NOMO-1 treated with DMSO at 0.1 percent for 48 hours (cell line): ENCODE data around the gene SPEF2.
"Not testable (repeated sequence)": the region's sequence is repeated elsewhere in the genome, so short reads cannot be mapped to it uniquely, and the experiment has no call there.

Experiments used
- DNase-seq: peaks from one replicate; lab custom pipeline; 2025; ENCODE audit not compliant: unreplicated experiment; lab: John Stamatoyannopoulos, UW

Gene SPEF2

DNA sequence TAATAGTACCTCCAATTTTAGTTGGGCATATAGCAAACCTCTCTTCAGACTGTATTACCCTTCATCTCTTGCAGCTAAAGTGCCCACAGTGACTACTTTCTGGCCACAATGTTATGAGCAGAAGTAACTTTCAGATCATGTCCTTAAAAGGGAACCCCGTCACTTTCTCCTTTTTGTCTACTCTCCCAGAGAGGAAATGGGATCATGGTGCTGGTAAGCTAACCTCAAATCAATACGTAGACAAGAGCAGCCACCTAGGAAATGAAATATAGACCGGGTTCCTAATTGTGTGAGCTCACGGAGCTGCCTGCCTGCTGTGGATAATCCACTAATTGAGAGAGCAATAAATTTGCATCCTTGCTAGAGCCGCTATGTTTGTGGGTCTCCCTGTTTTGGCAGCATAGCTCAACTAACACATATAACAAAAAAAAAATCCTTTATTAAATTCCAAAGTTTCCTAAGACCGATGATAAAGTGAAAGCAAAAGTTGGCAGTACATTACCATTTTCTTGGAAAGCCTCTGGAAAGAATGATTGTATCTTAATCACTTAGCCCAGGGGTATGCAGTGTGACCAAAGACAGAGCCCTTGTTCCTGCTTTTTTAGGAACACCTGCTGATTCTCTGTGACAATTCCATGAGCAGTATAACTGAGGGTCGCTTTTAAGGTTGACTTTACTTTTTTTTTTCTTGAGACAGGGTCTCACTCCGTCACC is 233.5 kb downstream of the SPEF2 start:
- DNase-seq: no peak

DNA sequence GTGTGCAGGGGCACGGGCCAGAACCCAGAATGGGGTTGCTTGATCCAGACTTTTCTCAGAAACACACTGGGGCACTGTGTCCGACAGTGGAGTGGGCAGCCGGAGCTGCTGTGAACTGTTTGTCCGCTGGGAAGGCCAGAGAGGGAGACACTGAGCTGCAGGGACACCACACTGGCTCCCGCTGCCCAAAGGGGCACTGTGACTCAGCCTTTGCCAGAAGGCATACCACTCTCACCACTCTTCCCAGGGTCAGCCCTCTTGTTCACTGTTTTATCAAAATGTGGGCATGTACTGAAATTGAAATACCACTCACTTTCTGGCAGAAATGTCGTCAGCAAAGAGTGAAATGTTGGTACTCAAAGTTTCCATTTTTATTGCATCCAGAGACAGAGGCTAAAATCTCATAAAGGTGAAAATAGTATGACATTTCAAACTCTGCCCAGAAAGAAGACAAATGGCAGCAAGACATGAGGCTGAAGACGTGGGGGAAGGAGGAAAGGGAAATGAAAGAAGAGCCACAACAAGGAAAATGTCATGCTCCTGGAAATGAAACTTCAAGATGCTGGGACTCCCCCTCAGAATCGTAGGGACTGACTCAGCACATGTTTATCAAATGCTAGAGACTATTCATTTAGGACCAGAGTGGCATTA is 234.5 kb downstream of the SPEF2 start:
- DNase-seq: peak; percentile 54

DNA sequence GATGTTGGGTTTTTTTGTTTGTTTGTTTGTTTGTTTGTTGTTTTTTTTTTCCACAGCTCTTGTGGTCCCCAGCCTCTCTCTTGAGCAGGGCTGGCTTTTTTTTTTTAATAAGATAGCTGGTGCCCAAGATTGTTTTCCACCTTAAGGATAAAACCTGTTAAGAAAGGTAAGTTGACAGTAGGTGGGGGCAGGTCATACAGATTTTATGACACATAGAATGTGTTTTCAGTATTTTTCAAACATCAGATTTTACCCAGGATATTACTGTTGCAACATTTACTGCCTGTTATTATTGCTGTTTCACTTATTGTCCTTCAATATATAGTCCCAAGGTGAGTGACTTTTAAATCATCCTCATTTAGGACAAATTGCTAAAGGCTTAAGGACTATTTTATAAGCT is 235.1 kb downstream of the SPEF2 start:
- DNase-seq: no peak

DNA sequence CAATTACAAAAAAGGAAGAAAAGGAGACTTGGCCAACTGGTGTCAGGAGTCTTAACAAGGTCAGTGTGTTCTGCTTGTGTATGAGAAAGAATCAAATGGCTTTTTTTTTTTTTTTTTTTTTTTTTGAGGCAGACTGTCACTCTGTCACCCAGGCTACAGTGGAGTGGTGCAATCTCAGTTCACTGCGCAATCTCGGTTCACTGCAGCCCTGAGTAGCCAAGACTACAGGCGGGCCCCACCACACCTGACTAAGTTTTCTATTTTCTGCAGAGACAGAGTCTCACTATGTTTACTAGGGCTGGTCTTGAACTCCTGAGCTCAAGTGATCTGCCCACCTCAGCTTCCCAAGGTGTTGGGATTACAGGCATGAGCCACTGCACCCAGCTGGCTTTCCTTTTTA is 236.0 kb downstream of the SPEF2 start:
- peak; percentile 32 for DNase-seq

DNA sequence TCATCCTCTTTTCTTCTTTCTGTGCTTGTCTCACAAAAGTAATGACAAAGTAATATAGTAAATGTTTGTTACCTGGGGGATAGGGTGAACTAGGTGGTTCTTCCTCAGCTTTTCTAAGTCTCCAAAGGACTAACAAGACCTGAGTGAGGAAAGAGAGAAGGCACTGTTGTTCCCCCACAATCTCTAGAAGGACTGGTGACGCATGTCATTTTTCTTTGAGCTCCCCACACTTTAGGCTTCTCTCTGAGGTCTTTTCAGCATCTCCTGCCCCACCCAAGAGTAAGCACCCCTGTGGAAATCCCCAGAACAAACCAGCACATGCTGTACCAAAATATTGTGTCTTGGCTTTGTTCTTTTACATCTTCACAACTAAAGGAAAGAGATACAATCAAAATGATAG is 236.6 kb downstream of the SPEF2 start:
- no peak for DNase-seq

DNA sequence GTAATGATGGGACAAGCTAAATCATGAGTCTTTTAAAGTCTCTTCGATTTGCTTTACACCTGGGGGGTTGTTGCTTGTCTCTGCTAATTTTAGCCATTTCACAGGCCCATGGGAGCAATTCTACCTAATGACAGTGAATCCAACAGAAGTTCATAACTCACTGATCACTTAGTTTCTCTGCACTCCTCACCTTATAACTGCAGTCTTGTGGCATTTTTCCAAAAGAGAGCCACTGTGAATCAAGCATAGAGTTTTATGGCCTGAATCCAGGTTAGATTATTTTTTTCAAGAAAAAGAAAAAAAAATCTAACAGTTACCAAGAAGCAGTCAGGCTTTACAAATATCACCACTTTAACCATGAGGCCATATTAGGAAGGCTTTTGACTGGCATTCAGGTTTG is 237.5 kb downstream of the SPEF2 start:
- no peak for DNase-seq

DNA sequence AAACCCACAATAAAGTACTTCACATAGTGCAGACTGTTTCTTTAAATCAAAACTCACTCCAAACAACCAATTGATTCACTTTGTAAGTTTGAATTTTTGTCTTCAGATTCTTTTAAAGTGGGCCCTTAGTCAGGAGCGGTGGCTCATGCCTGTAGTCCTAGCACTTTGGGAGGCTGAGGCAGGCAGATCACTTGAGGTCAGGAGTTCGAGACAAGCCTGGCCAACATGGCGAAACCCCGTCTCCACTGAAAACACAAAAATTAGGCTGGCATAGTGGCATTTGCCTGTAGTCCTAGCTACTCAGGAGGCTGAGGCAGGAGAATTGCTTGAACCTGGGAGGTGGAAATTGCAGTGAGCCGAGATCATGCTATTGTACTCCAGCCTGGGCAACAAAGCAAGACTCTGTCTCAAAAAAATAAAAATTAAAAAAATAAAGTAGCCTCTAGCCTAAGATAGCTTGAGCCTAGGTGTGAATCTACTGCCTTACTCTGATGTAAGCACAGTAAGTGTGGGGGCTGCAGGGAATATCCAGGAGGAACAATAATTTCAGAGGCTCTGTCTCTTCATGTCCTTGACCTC is 238.6 kb downstream of the SPEF2 start:
- not testable (repeated sequence) for DNase-seq

DNA sequence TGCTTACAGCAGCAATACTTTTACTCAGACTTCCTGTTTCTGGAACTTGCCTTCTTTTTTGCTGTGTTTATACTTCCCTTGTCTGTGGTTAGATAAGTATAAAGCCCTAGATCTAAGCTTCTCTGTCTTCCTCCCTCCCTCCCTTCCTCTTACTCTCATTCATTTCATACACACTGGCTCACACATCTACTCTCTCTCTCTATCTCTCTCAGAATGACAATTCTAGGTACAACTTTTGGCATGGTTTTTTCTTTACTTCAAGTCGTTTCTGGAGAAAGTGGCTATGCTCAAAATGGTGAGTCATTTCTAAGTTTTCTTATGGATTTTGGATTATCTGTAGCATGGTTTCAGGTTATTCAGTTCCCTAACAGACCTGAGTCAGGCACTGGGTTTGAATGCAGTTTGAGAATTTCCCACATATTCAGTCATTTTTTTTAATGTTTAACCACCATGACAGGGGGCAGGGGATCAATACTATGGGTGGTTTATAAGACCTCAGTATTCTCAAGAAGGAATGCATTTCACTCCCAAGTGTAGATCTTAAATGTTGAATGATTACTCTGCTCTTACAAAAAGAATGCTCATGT is 239.2 kb downstream of the SPEF2 start, which contains the start of gene IL7R:
TSS of gene IL7R (plus strand) at position 127 of the 587 bp plus-strand sequence. CDS start at position 214, 87 bp downstream.
- peak; percentile 93 for DNase-seq

DNA sequence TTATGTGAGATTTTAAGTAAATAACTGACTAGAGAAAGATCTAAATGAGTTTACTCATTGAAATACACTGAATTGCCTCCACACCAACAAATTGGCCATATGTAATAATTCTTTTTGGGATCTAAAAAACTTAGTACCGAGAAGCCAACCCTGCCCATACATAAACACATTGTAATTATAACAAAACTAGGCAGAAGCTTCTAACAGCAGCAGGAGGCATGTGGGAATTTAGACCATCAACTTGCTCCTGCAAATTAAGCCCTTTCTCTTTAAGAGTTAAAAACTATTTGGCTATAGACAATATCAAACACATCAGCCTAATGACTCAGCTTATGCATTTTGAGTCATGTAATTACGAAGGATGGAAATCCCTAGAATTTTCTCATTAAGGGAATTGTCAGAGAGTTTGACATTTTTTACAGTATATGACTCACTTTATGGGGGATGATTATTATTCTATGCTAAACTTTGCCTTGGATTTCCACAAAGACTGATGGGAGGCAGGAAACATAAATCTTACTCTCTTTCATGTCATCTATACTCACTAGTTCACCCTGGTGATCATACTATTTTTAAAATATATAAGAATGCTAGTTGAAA is 240.0 kb downstream of the SPEF2 start:
- no peak for DNase-seq

DNA sequence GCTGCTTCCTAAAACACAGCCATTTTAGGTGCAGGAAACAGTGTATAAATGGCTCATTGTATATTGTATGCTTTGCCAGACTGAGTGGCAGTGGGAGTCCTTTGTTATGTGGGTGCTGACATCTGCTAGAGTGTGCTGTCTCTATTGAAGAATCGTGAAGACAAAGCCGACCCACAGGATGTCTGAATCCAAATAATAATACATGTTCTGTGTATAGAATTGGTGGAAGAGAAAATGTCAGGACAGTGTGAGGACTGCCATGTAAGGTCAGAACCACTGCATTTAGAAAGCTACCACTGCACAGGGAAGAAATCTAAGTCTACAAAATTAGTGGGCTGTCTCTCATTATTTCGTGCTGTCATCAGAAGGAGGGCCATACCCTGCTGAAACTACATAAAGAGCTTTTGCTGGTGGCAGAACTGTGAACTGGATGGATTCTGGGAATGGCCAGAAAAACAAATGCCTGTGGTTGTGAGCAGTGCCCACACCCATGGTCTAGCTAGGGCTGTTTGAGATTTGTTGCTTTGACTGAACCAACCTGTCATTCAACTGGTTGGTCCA is 241.5 kb downstream of the SPEF2 start:
- no peak for DNase-seq

DNA sequence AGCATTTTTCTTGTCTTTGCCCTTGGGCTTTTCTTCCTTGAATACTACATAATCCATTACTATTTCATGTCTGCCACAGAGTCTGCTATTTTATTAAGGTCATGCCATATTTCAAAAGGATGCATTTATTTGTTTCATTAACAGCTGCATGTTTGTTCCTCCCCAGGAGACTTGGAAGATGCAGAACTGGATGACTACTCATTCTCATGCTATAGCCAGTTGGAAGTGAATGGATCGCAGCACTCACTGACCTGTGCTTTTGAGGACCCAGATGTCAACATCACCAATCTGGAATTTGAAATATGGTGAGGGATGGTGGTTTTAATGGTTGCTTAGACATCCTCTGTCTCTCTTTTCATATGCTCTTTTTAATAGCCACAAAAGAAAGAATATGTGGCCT is 243.0 kb downstream of the SPEF2 start:
- no peak for DNase-seq

DNA sequence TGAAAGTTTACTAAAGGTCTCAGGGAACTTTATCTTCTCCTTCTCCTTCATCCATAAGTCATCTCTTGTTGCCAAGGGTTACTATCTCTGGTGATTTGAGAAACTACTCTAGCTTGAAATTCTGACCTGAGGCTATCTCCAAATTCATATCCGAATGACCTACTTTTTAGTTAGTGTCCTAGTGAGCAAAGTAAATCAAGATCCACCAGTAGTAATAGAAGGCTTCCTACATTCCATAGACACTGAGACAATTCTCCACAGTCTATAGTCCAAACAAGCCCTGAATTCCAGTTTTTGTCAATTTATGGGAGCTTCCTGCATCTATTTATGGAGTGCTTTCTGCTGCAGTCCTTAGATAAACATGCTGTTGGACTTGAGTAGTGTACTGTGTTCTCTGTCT is 244.1 kb downstream of the SPEF2 start:
- DNase-seq: no peak

DNA sequence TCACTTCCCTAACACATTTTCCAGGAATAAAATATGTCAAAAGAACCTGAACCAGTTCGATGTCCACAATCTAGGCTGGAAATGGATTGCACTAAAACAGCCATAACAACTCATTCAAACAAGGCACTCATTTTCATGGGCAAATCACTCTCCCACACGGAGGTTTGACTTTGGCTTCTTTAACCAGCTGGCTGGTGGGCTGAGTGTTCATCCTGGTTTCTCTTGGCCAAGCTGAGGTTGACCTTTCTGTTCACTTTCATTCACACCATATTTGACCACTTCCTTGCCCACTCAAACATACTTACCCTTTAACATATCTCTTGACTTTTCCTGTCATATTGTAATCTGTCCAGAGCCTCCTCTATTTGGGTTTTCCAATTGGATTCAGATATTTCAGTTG is 244.5 kb downstream of the SPEF2 start:
- DNase-seq: no peak

DNA sequence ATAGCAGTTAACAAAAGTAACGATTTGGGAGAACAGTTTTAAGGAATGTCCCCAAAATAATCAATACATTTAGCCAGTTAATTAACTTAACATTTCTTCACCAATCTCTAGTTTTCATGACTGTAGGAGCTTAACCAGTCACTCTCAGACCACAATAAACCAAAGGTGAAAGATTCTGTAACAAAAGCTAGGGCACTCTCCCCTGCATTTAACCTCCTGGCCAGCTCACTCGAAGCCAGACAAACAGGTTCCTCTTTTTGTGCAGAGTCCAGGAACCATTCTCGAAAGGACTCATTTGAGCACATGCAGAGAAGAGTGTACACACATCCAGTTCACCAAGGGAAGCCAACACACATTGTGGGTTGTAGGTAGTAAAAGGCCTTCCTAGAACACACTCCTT is 245.5 kb downstream of the SPEF2 start:
- peak; percentile 61 for DNase-seq
